GM18909 (cell line): ENCODE results near the gene SKI.

Experiments used
- ATAC-seq: cut with Tn5 transposase; IDR thresholded peaks from one replicate; pipeline ENCODE4 v1.9.1; 2021; ENCODE audit warnings: mild to moderate bottlenecking; ENCODE audit not compliant: unreplicated experiment, poor library complexity

The SKI gene

DNA sequence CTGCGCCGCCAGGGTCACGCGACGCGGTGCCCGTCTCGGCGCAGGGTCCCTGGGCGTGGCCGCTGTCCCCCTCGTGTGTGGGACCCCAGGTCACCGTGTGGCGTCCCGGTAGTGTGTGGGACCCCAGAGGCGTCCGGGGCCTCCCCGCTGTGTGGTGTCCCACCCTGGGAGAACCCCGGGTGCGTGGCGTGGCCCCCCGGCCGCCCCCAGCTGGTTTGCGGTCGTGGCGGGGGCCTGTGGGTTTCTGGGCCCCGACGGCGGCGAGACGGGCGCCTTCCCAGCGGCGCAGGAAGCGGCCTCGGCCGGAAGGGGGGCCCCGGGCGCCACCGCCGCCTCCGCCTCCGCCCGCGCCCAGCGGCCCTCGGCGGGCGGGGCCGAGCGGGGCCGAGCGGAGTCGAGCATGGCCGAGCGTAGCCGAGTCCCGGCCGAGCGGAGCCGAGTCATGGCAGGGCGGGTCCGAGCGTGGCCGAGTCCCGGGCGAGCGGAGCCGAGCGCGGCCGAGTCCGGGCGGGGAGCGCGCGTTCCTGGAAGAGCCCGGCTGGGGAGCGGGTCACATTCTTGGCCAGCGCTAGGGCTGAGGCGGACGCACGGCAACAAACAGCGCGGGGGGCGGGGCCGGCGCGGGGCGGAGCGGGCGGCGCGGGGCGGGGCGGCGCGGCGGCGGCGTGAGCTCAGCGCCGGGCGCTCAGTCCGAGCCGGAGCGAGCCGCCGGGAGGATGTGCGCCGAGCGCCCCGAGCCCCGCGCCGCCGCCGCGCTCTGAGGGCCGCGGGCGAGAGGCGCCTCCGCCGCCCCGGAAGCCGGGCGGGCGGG is 568 bp upstream of the SKI start:
- ATAC-seq: peak; percentile 90

DNA sequence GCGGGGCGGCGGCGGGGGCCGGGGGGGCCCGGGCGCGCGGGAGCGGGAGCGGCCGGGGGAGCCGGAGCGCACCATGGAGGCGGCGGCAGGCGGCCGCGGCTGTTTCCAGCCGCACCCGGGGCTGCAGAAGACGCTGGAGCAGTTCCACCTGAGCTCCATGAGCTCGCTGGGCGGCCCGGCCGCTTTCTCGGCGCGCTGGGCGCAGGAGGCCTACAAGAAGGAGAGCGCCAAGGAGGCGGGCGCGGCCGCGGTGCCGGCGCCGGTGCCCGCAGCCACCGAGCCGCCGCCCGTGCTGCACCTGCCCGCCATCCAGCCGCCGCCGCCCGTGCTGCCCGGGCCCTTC is 546 bp downstream of the SKI start:
- no peak for ATAC-seq

DNA sequence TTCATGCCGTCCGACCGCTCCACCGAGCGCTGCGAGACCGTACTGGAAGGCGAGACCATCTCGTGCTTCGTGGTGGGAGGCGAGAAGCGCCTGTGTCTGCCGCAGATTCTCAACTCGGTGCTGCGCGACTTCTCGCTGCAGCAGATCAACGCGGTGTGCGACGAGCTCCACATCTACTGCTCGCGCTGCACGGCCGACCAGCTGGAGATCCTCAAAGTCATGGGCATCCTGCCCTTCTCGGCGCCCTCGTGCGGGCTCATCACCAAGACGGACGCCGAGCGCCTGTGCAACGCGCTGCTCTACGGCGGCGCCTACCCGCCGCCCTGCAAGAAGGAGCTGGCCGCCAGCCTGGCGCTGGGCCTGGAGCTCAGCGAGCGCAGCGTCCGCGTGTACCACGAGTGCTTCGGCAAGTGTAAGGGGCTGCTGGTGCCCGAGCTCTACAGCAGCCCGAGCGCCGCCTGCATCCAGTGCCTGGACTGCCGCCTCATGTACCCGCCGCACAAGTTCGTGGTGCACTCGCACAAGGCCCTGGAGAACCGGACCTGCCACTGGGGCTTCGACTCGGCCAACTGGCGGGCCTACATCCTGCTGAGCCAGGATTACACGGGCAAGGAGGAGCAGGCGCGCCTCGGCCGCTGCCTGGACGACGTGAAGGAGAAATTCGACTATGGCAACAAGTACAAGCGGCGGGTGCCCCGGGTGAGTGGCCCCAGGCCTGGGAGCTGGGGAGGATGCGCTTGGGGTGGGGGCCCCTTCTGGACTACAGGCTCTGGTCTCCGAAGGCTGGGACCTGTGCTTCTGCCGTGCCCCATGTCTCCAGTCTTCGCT is 1.1 kb downstream of the SKI start:
- ATAC-seq: no peak

DNA sequence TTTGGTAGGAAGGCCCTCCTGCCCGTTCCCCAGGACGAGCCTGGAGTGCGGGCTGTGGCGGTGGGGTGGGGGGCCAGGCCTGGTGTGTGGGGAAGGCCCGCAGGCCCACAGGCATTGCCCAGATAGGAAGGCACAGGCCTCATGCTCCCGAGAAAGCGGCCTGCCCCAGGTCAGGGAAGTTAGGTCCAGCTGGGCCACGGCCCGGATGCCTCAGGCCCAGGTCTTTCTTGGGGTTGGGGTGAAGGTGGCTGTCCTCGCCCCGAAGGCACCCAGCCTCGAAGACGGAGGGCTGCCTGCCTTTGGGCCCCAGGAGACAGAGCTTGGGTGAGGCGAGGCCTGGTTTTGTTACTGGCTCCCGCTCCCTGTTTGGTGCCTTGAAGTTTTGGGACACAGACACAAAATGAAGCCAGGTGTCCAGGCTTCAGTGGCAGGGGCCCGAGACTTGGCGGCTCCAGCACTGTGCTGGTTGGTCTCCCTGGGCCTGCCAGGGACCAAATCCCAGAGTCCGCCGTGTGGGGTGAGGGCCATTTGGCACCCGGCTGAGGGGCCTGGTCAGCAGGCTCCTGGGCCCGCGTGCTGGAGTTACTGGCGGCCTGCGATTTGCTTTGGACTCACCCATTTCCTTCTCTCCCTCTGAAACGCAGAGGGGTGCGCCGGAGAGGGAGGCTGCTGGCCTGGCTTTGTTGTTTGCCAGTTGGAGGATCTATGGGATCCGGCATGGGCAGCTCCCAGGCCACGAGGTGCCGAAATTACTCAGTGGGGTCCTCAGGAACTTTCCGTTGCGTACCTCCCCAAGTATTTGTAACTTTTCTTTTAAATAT is 2.0 kb downstream of the SKI start:
- no peak for ATAC-seq

DNA sequence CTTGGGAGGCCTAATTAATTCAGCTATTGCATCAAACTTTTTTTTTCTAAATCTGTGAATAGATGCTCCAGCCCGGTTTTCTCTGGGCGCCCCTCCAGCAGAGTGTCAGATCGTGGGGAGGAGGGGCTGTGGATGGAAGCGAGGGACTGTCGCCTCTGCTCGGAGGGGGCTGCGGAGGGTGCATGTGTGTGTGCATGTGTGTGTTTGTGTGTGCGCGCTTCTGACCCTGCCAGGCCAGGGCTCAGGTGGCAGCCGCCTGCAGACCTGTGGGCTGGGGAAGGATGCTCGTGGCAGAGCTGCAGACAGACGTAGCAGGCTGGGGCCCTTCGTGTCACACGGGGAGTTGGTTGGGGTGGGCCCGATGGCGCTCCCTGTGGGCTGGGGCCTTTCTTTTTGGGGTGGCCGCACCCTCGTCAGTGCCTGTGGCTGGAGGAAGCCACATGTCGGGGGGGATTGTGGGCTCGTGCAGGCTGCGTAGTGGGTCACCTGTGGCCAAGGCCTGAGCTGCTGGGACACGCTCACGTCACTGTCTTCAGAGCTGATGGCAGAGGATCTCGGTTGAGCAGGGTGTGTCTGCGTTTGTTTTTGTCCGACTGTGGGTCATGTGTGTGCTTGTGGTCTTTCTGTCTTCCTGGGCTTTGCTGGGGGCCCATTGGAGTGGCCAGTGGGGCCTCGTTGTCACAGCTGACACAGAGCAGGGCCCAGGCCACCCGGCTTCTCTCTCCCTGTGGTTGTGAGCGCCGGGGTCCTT is 2.8 kb downstream of the SKI start:
- ATAC-seq: no peak

DNA sequence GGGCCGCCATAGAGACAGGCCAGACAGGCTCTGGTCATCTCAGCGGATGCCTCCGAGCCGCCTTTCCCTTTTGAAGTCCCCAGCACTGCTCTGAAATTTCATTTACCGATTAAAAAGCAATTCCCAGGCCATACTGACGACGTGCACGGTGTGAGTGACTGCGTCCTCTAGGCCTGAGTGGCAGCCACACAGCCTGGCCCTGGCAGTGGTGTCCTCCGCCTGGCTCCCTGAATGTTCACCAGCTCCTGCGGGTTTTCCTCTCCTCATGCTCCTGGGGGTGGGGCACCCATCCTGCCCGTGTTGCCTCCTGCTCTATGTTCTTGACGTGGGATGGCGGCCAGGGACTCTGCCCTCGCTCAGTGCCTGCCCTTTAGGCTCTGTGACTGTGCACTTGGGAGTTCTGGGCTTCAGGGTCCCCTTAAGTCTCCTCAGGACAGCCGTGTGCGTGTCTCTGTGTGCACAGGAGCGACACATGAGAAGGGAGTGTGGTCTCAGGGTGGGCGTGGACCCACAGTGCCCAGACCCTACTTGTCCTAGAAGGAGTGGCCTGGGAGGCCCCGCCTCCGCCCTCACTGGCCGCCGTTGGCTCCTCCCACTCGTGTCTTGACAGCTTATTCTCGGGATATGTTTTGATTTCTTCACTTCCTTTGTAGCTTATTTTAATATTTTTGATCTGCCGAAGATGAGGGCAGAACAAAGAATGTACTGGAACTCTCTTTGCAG is 3.6 kb downstream of the SKI start:
- ATAC-seq: no peak

DNA sequence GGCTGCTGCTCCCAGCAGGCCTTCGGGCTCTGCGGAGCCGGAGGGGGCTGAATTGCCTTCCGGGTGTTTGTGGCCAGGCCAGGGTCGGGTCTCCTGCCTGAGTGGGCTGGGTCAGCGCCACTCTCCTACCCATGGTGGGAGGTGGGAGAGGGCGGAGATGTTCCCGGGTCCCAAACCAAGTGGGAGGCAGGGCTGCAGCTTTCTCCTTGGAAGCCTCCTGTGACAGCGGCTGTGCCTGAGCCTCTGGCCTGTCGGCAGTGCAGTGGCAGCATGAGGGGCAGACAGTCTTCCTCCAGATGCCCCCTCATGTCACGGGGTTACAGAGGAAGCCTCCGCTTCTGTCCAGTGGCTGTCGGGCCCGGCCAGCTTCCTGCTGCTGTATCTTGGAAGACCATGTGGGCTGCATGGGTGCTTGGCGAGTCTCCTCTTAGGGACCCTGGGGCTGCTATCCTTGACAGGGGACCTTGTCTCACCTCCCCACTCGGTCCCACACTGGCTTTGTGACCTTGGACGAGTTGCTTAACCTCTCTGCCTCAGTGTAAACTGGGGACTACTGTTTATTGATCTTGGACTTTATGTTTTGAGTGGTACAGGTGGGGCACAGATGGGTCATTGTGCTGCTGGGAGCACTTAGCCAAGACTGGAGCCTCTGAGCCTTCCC is 4.3 kb downstream of the SKI start:
- ATAC-seq: no peak

DNA sequence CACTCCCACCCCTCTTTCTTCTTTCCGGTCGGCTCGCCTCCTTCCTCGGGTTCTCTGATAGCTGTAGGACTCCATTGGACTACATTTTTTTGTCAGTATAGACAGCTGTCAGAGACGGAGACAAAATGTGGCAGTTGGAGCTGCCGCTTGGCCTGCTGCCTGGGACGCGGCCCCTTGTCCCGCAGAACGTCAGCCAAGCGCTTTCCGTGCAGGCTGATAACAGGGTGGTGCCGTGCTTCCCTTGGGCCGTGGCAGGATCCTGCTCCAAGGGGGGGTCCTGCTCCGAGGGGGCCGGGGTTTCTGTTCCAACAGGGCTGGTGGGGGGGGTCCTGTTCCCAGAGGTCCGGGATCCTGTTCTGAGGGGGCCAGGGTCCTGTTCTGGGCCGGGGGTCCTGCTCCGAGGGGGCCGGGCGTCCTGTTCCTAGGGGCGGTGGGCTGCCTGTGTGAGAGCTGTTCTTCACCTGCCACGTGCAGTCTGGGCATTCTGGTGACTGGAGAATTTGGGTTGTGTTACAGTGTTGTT is 4.9 kb downstream of the SKI start:
- ATAC-seq: no peak

DNA sequence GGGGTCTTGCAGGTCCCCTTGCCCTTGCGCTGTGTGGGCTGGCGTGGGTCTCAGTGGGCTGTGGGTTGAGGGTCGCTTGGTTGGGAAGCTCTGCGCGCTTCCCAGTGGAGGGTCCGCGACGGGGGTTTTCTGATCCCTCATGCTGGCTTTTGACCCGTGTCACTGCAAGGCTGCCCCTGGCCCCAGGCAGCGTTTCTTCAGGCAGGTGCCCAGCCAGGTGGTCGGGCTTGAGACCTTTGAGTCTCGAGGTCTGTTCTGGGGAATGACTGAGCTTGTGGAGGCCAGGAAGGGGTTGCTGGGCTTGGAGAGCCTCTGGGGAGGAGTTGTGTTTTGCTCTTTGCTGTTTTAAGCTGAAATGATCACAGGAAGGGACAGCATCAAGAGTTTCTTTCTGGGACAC is 5.3 kb downstream of the SKI start:
- ATAC-seq: no peak

DNA sequence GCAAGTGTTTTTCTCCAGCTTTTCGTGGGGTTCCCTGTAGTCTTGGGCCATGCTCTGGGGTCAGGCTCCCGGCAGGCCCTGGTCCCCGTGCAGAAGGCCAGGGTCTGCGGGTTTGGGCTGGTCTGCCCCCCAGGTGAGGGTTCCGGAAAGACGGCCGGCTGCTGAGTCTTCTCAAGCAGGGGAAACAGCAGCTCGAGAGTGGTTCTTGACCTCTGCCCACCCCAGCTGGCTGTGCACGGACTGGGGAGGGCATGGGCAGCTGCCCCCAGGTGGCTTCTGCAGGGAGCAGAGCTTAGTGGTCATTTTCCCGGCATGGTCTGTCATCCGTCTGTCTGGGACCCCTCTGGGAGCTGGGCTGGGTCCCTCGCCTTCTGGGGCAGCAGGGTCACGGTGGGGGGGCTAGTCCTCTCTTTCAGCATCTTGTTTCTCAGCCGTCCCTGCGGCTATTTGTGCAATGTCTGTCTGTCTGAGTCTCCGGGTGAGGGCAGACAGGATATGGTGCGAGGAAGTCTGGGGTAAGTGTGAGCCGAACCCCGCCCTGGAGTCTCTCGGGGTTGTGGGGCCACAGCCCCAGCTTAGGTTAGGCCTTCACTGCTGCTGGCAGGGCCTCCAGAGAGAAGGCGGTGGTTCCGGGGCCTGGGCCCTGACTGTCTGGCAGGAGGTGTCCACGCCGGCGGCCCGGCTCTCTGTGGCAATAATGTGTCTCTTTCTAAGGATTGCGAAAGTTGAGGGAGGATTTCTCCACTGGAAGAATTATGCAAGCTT is 6.1 kb downstream of the SKI start:
- peak; percentile 55 for ATAC-seq

DNA sequence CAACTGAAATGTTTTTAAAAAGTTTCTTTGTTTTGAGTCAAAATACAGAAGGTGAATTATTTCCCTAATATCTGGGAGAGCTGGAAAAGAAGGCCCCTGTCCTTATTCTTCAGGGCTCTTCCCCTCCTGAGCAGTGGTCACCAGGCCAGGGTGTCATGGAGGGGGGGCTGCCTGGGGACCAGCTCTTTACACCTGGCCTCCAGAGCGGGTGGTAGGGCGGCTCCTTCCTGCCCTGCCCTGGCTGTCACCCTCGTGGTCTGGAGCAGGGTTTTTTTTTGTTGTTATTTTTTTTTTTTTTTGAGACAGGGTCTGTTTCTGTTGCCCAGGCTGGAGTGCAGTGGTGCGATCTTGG is 6.6 kb downstream of the SKI start:
- ATAC-seq: no peak

DNA sequence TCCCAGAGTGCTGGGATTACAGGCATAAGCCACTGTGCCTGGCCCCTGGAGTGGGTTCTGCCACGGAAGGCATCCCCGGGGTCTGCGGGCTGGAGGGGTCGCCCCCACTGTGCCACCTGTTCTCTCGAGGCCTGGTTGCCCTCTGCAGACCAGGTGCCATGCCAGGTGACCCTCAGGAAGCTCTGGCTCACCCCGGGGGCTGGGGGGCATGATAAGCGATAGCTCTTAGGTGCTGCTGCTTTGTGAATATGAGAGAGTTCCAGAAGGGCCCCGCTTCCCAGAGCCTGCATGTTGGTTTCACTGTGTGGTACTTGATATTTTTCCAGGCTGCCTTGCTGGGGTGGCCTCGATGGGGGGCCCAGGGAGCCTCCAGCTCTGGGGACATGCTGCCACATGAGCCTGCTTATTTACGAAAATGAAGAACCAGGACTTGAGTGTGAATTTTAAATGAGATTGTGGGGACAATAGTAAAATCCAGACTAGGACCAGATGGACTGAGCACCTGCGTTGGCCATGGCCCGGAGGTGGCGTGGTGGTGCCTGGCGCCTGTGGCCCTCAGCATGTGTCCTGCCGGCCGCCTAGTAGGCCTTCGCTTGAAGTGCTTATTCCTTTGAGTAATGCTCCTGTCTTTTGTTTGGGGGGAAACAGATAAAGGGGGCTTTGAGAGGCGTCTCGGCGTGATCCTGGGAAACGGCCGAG is 7.3 kb downstream of the SKI start:
- ATAC-seq: no peak

DNA sequence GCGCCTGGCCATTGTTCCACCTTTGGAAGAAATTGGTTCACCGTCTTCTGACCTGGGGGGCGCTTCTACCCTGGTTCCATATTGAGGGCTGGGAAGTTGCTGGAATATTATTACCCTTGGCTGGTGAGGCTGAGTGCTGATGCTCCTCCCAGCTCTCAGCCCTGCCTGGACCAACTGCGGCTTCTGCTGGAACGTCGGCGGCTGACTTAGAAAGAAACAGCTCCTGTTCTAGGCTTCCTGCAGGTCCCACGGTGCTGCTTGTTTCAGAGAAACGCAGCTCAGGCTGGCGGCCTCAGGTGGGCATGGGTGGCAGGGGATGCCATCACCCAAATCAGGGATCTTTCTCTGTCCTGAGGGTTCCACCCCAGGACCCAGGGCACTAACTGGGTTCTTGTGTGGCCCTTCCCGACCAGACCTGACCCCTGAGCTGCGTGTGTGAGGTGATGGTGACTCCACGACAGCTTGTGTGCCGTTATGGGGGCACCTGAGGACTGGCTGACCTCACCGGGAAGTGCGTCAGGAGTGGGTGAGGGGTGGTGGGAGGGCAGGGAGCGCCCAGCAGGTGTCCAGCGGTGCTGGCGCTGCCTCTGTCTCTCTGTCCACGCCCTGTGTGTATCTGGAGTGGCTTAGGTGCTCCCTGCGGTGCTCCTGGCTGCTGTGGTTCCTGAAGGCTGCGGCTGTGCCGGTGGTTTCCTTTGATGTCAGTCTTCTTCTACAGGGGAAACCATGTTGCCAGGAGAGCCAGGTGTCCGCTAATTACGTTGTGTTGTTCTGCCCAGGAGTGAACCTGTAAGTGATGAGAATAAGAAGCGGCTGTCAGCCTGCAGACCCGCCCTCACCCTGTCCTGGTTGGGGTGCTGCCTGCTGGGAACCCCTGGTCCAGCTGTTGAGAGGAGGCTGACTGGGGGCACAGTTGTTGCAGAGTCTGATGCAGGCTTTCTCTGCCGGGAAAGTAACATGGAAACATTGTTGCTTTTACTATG is 8.9 kb downstream of the SKI start:
- ATAC-seq: no peak

DNA sequence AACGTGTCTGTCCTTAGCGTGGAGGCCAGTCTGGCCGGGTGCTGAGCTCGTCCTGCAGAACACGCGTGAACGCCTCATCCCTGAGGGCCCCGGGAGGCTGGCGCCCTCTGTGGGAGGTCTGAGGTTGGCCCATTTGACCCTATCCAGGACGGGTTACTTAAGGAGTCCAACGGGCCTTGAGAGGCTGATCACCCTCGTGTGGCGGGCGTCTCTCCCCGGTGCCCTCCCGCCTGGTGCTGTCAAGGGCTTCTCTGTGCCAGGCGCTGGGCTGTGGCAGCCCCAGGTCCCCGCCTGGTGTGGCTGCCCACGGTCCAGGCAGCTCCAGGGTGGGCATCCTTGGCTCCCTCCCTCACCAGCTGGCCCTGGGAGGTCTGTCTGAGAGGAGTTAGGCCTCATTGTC is 9.7 kb downstream of the SKI start:
- ATAC-seq: no peak

DNA sequence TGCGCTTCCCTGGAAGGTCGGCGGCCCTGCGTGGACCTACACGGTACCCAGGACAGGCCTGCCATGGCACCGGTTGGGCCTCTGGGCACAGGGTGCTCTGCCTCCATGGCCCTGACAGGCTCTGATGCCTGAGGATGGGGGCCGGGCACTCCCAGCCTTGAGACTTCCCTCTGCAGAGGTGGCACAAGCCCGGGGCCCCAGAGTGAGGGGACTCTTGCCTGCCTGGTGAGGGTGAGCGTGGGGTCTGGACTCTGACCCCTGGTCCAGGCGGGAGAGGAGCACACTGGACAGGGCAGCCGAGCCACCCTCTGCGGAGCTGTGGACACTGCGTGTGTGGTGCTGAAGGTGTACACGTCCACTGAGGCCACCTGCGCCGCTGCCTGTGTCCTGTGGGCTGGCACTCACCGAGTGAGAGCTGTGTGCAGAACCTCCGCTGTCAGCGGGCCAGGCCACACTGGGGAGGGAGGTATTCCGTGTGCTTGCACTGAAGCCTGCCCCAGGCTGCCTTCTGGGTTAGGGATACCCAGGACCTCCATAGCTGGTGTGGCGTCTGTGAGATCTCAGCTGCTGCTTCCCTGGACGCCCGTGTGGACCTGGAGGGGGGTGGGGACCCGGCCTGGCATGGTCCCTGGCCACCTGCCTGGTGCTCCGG is 10.4 kb downstream of the SKI start:
- no peak for ATAC-seq

DNA sequence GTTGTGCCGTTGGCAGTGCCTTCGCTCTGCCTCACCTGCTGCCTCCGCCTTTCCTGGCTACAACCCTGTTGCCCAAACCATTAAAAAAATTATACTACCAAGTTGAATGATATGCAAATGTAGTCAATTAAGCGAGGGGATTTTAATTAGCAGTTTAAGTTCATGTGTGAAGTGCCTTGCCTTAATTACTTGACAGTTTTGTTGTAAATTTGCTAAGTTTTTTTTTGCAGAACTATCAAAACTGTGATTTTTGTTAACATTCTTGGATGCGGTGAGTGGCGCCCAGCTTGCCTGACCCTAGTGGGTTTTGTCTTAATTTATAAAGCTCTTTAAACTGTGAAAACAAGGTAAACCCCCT is 10.9 kb downstream of the SKI start:
- ATAC-seq: no peak
